ENCODE measurements around the gene SLC18B1. TPM values are rescaled to one million over a fixed set of nuclear protein-coding genes. Genes with fewer than 3 reads are reported as not detected.

The SLC18B1 gene
- total RNA-seq, 1 experiment from 2014 or later: 24.1 TPM

GRCh38 chr6:132768051-132768517 is 30.4 kb downstream of the SLC18B1 start (continued):
- TF ChIP-seq ZNF263 (CRISPR knock-in tag; IDR thresholded peaks at IDR 0.05; ENCODE audit: low read depth): no peak
- TF ChIP-seq, protein P1, sequence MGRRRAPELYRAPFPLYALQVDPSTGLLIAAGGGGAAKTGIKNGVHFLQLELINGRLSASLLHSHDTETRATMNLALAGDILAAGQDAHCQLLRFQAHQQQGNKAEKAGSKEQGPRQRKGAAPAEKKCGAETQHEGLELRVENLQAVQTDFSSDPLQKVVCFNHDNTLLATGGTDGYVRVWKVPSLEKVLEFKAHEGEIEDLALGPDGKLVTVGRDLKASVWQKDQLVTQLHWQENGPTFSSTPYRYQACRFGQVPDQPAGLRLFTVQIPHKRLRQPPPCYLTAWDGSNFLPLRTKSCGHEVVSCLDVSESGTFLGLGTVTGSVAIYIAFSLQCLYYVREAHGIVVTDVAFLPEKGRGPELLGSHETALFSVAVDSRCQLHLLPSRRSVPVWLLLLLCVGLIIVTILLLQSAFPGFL (CRISPR knock-in tag; IDR thresholded peaks at IDR 0.05; ENCODE audit: borderline replicate concordance): no peak
- no peak for TF ChIP-seq NFYB (CRISPR knock-in tag; conservative IDR thresholded peaks at IDR 0.05; ENCODE audit: low read depth)
- TF ChIP-seq CTCF (IDR thresholded peaks at IDR 0.05): peak; percentile 57; the same call in 1 of the 2 replicates
- TF ChIP-seq, protein P2, sequence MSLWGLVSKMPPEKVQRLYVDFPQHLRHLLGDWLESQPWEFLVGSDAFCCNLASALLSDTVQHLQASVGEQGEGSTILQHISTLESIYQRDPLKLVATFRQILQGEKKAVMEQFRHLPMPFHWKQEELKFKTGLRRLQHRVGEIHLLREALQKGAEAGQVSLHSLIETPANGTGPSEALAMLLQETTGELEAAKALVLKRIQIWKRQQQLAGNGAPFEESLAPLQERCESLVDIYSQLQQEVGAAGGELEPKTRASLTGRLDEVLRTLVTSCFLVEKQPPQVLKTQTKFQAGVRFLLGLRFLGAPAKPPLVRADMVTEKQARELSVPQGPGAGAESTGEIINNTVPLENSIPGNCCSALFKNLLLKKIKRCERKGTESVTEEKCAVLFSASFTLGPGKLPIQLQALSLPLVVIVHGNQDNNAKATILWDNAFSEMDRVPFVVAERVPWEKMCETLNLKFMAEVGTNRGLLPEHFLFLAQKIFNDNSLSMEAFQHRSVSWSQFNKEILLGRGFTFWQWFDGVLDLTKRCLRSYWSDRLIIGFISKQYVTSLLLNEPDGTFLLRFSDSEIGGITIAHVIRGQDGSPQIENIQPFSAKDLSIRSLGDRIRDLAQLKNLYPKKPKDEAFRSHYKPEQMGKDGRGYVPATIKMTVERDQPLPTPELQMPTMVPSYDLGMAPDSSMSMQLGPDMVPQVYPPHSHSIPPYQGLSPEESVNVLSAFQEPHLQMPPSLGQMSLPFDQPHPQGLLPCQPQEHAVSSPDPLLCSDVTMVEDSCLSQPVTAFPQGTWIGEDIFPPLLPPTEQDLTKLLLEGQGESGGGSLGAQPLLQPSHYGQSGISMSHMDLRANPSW (CRISPR knock-in tag; conservative IDR thresholded peaks at IDR 0.05; ENCODE audit: low read depth): no peak
- TF ChIP-seq, protein P3, sequence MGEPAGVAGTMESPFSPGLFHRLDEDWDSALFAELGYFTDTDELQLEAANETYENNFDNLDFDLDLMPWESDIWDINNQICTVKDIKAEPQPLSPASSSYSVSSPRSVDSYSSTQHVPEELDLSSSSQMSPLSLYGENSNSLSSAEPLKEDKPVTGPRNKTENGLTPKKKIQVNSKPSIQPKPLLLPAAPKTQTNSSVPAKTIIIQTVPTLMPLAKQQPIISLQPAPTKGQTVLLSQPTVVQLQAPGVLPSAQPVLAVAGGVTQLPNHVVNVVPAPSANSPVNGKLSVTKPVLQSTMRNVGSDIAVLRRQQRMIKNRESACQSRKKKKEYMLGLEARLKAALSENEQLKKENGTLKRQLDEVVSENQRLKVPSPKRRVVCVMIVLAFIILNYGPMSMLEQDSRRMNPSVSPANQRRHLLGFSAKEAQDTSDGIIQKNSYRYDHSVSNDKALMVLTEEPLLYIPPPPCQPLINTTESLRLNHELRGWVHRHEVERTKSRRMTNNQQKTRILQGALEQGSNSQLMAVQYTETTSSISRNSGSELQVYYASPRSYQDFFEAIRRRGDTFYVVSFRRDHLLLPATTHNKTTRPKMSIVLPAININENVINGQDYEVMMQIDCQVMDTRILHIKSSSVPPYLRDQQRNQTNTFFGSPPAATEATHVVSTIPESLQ (CRISPR knock-in tag; IDR thresholded peaks at IDR 0.05): no peak
- no peak for TF ChIP-seq PRRX2 (CRISPR knock-in tag; IDR thresholded peaks at IDR 0.05)

DNA sequence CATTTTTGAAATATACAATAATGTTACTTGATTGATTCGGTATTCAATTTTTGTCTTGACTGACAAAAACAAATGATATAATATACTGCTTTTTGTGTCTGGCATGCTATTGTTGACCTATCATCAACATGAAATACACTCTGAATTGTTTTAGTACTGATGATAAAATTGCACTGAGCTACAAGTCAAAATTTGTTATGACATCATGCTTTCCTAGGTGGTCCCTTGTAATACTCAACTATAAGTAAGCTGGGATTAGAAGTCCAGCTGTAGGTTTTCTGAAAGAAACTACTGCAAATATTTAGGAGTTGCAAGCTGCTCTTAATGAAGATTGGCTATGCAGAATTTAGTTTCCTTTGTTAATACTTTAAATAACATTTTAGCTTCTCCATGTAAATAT is 32.9 kb downstream of the SLC18B1 start:
- Mint-ChIP-seq H3K27me3 (ENCODE audit: low read depth) (no peaks in the 10 kb centered on the region), H3K4me3 (no peak overlapping the region), H3K9me3 (no peaks in the 10 kb centered on the region), H3K4me1 (0 out of 2 replicates have a peak, but pooled peaks cover 3% of the 10 kb centered on the region), H3K36me3 (peaks cover 10% of the 10 kb centered on the region), H3K27ac (no peak overlapping the region)
- CTCF ChIA-PET: interaction anchor here (1.7 to 1.9 kb wide), 2 partner anchors 33 to 467 kb away, joined by 5 read pairs; partner anchors contain the start of gene SLC18B1
- no peak for ATAC-seq
- POLR2A ChIA-PET: no interaction called here
- DNase-seq (ENCODE audit: low spot score): no peak
- TF ChIP-seq, protein P4, sequence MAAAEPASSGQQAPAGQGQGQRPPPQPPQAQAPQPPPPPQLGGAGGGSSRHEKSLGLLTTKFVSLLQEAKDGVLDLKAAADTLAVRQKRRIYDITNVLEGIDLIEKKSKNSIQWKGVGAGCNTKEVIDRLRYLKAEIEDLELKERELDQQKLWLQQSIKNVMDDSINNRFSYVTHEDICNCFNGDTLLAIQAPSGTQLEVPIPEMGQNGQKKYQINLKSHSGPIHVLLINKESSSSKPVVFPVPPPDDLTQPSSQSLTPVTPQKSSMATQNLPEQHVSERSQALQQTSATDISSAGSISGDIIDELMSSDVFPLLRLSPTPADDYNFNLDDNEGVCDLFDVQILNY (CRISPR knock-in tag; IDR thresholded peaks at IDR 0.05): no peak
- TF ChIP-seq, protein P5, sequence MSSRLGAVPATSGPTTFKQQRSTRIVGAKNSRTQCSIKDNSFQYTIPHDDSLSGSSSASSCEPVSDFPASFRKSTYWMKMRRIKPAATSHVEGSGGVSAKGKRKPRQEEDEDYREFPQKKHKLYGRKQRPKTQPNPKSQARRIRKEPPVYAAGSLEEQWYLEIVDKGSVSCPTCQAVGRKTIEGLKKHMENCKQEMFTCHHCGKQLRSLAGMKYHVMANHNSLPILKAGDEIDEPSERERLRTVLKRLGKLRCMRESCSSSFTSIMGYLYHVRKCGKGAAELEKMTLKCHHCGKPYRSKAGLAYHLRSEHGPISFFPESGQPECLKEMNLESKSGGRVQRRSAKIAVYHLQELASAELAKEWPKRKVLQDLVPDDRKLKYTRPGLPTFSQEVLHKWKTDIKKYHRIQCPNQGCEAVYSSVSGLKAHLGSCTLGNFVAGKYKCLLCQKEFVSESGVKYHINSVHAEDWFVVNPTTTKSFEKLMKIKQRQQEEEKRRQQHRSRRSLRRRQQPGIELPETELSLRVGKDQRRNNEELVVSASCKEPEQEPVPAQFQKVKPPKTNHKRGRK (CRISPR knock-in tag; IDR thresholded peaks at IDR 0.05; ENCODE audit: borderline replicate concordance): no peak
- TF ChIP-seq TEAD4 (CRISPR knock-in tag; IDR thresholded peaks at IDR 0.05) (no peak), AFF4 (CRISPR knock-in tag; IDR thresholded peaks at IDR 0.05; ENCODE audit: borderline replicate concordance) (no peak), CREM (CRISPR knock-in tag; IDR thresholded peaks at IDR 0.05) (no peak), CDX4 (CRISPR knock-in tag; IDR thresholded peaks at IDR 0.05; ENCODE audit: borderline replicate concordance) (no peak), GABPB1 (CRISPR knock-in tag; IDR thresholded peaks at IDR 0.05) (no peak), CREB1 (CRISPR knock-in tag; IDR thresholded peaks at IDR 0.05) (no peak)
- TF ChIP-seq, protein P6, sequence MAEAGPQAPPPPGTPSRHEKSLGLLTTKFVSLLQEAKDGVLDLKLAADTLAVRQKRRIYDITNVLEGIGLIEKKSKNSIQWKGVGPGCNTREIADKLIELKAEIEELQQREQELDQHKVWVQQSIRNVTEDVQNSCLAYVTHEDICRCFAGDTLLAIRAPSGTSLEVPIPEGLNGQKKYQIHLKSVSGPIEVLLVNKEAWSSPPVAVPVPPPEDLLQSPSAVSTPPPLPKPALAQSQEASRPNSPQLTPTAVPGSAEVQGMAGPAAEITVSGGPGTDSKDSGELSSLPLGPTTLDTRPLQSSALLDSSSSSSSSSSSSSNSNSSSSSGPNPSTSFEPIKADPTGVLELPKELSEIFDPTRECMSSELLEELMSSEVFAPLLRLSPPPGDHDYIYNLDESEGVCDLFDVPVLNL (CRISPR knock-in tag; IDR thresholded peaks at IDR 0.05; ENCODE audit: borderline replicate concordance, low read depth): no peak
- TF ChIP-seq, protein P3 (CRISPR knock-in tag; IDR thresholded peaks at IDR 0.05): no peak
